Measurements from ENCODE around the gene C22orf15.

GRCh38 chr22:23780146-23780748 lies 17.5 kb downstream of the C22orf15 start:
- no peak for TF ChIP-seq REST (IDR thresholded peaks at IDR 0.05)
- no peak for TF ChIP-seq ATF3 (IDR thresholded peaks at IDR 0.05)
- no peak for TF ChIP-seq TAF1 (conservative IDR thresholded peaks at IDR 0.05)
- TF ChIP-seq CTCF (IDR thresholded peaks at IDR 0.05; ENCODE audit: low read depth, low read length, missing input control) = no peak
- TF ChIP-seq ZBTB33 (IDR thresholded peaks at IDR 0.05) = no peak
- TF ChIP-seq SP1 (IDR thresholded peaks at IDR 0.05) = no peak
- no peak for TF ChIP-seq GABPA (IDR thresholded peaks at IDR 0.05 in 1 of 2, conservative IDR thresholded peaks at IDR 0.05 in 1 of 2)
- TF ChIP-seq MAX (IDR thresholded peaks at IDR 0.05) = no peak
